ENCODE data around the gene RHBDD2.
A peak's percentile ranks its signal among the peaks of the same experiment; 100 is the strongest.
"Not testable (repeated sequence)": the region's sequence is repeated elsewhere in the genome, so short reads cannot be mapped to it uniquely, and the experiment has no call there.

RHBDD2 gene

GRCh38 chr7:75878769-75879611 lies at the start of gene RHBDD2:
Gene RHBDD2 (plus strand): TSS chr7:75879034. CDS start chr7:75879083, 49 bp downstream.
- ChIA-PET POLR2A (no interaction called here), CTCF (interaction anchor here (1.1 to 1.3 kb wide), 3 partner anchors 12 to 159 kb away, joined by 3 to 5 read pairs (median 4); no protein-coding TSS in a partner anchor)
- no peak for DNase-seq (ENCODE audit: low read depth, low spot score)
- H3K4me3 ChIP-seq (ENCODE audit: low read depth, low read length): peak within 1 kb of the TSS; percentile 94
- peak; percentile 41 for TF ChIP-seq CTCF (IDR thresholded peaks at IDR 0.05; ENCODE audit: insufficient read depth, low read length, missing control alignments)

- POLR2A ChIA-PET; H3K4me3 ChIP-seq (ENCODE audit: low read depth, low read length); DNase-seq (ENCODE audit: low read depth, low spot score); CTCF ChIA-PET: not testable (repeated sequence)
These were observed 49.2 kb upstream of the RHBDD2 start for GRCh38 chr7:75829656-75830055.

GRCh38 chr7:75830978-75831377 lies 47.9 kb upstream of the RHBDD2 start:
- TF ChIP-seq CTCF (IDR thresholded peaks at IDR 0.05; ENCODE audit: insufficient read depth, low read length, missing control alignments): no peak
- ChIA-PET CTCF (no interaction called here), POLR2A (interaction anchor here (0.5 kb wide), 1 partner anchor 12 kb away, joined by 6 read pairs; no protein-coding TSS in a partner anchor)
- DNase-seq (ENCODE audit: low read depth, low spot score): no peak
- no peak overlapping the region for H3K4me3 ChIP-seq (ENCODE audit: low read depth, low read length)

GRCh38 chr7:75833662-75834061 lies 45.2 kb upstream of the RHBDD2 start:
- CTCF ChIA-PET: interaction anchor here (0.7 kb wide), 1 partner anchor 187 kb away, joined by 3 read pairs; no protein-coding TSS in a partner anchor
- DNase-seq (ENCODE audit: low read depth, low spot score): not testable (repeated sequence)

GRCh38 chr7:75835688-75836285 lies 43.0 kb upstream of the RHBDD2 start:
- no peak for DNase-seq (ENCODE audit: low read depth, low spot score)
- ChIA-PET POLR2A (no interaction called here), CTCF (interaction anchor here (1.0 kb wide), 1 partner anchor 184 kb away, joined by 3 read pairs; no protein-coding TSS in a partner anchor)
- TF ChIP-seq CTCF (IDR thresholded peaks at IDR 0.05; ENCODE audit: insufficient read depth, low read length, missing control alignments): no peak
- H3K4me3 ChIP-seq (ENCODE audit: low read depth, low read length): no peak overlapping the region

More at GRCh38 chr7:75833662-75834061, 45.2 kb upstream of the RHBDD2 start:
- POLR2A ChIA-PET; H3K4me3 ChIP-seq (ENCODE audit: low read depth, low read length): not testable (repeated sequence)

GRCh38 chr7:75836798-75837197 lies 42.0 kb upstream of the RHBDD2 start:
- no peak overlapping the region for H3K4me3 ChIP-seq (ENCODE audit: low read depth, low read length)
- ChIA-PET POLR2A (no interaction called here), CTCF (no interaction called here)
- no peak for TF ChIP-seq CTCF (IDR thresholded peaks at IDR 0.05; ENCODE audit: insufficient read depth, low read length, missing control alignments)
- no peak for DNase-seq (ENCODE audit: low read depth, low spot score)

DNA sequence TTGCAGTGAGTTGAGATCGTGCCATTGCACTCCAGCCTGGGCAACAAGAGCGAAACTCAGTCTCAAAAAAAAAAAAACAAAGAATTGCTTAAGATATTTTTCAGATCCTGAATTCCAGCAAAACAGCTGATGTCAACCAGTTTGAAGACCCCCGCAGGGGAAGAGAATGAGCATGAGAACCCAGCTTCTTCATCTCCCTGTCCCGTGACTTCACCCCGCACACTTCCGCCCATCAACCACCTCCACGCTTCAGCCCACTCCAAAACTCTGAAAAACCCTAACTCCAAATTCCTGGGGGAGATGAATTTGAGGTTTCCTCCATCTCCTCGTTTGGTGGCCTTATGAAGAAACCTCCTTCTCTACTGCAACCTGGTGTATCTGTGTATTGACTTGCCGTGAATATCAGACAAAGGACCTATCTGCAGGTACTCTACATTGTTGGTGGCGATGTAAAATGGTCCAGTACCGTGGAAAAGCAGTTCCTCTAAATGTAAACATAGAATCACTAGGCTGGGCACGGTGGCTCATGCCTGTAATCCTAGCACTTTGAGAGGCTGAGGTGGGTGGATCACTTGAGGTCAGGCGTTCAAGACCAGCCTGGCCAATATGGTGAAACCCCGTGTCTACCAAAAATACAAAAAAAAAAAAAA lies 40.4 kb upstream of the RHBDD2 start:
- CTCF ChIA-PET: interaction anchor here (0.6 kb wide), 1 partner anchor 10 kb away, joined by 3 read pairs; no protein-coding TSS in a partner anchor
- POLR2A ChIA-PET; DNase-seq (ENCODE audit: low read depth, low spot score): not testable (repeated sequence)

More for the DNA sequence above, 40.4 kb upstream of the RHBDD2 start:
- H3K4me3 ChIP-seq (ENCODE audit: low read depth, low read length): not testable (repeated sequence)
